GM23338 (cell line): ENCODE results near the gene TESK2.

Source experiments
- CTCF ChIP-seq, 2 experiments: fragments of 200-600 bp in 1 of 2; sonication (generic) in 1 of 2; conservative IDR thresholded peaks; 2 replicates each; pipeline versions ENCODE4 v1.5.1 to v1.6.1; 2016 to 2017; ENCODE audit warnings: antibody characterized with exemption in 2 of 2, low read depth in 2 of 2, mild to moderate bottlenecking in 2 of 2, moderate library complexity in 1 of 2
- EZH2 ChIP-seq: fragments of 200-600 bp; sonication (generic); IDR thresholded peaks from one replicate; pipeline ENCODE4 v1.8.0; 2017; ENCODE audit warnings: antibody characterized with exemption, mild to moderate bottlenecking, low read depth; ENCODE audit not compliant: unreplicated experiment
- EZH2phosphoT487 ChIP-seq: fragments of 200-600 bp; sonication (generic); IDR thresholded peaks from one replicate; pipeline ENCODE4 v1.8.1; 2018; ENCODE audit warnings: antibody characterized with exemption; ENCODE audit not compliant: unreplicated experiment
- NANOG ChIP-seq: IDR thresholded peaks from 2 replicates; pipeline ENCODE4 v1.6.1; 2016; ENCODE audit warnings: antibody characterized with exemption, borderline replicate concordance
- POLR2AphosphoS5 ChIP-seq: IDR thresholded peaks from 2 replicates; pipeline ENCODE4 v1.6.1; 2016; ENCODE audit warnings: antibody characterized with exemption, low read depth
- STAT1 ChIP-seq: IDR thresholded peaks from one replicate; pipeline ENCODE4 v1.6.1; 2016; ENCODE audit warnings: antibody characterized with exemption; ENCODE audit not compliant: unreplicated experiment

GRCh38 chr1:45359882-45360513 lies 131.0 kb downstream of the TESK2 start:
- TF ChIP-seq CTCF (conservative IDR thresholded peaks at IDR 0.05; ENCODE audit: low read depth in 2 of 2): peak; percentile 77 to 85
- TF ChIP-seq POLR2AphosphoS5: no peak
- no peak for TF ChIP-seq EZH2
- TF ChIP-seq STAT1: no peak
- no peak for TF ChIP-seq NANOG
- TF ChIP-seq EZH2phosphoT487: no peak
